NCI-H2029 treated with DMSO at 0.1 percent for 48 hours (cell line): Measurements from ENCODE around the gene LRRC27.
"Not testable (repeated sequence)": the region's sequence is repeated elsewhere in the genome, so short reads cannot be mapped to it uniquely, and the experiment has no call there.

Source experiments
- DNase-seq: peaks from one replicate; lab custom pipeline; 2025; lab: John Stamatoyannopoulos, UW

Gene LRRC27

DNA sequence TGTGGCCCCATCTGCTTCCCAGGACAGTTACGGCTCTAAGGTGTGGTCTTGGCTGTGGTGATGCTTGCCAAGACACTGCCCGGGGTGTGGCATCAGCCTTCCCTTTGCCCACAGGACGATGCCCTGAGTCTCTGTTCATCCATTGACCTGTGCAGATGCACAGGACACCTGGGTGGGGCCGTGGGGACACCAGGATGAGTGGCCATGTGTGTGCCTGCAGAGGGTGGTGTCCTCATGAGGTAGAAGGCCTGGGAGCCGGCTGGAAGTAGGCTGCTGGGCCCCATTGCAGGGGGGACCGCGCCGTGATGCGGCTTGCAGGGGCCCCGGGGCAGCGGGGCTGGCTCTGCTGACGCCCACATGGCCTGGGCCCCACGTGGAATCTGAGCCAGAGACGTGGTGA, 42.6 kb downstream of the LRRC27 start:
- DNase-seq: no peak

DNA sequence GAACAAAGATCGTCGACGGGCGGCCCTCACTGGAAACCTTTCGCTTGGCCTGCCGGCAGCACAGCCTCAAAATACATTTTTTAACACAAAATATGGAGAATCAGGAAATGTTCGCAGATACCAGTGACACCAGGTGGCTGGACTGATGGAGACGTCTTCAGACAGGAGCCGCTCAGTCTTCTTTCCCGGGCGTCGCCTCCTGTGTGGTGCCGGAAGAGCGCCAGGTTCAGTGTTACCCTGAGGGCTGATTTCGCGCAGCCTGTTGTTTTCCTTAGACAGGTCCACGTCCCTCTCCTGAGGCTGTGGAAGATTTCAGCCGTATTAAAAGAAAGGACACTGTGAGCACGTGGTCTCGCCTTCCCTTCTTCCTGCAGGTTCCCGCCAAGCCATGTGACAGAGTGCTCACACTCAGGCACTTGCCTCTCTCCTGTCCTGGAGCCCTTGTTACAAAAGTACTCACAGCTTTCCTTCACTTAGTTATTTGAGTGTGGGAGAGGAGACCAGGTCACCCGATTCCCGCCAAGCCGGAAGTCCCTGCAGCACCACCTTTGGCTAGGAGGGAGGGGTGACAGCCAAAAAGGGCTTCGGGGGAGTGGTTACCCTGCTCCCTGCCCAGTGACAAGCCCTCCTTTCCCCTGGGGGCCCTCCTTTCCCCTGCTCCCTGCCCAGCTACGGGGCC, 43.3 kb downstream of the LRRC27 start:
- DNase-seq: no peak

DNA sequence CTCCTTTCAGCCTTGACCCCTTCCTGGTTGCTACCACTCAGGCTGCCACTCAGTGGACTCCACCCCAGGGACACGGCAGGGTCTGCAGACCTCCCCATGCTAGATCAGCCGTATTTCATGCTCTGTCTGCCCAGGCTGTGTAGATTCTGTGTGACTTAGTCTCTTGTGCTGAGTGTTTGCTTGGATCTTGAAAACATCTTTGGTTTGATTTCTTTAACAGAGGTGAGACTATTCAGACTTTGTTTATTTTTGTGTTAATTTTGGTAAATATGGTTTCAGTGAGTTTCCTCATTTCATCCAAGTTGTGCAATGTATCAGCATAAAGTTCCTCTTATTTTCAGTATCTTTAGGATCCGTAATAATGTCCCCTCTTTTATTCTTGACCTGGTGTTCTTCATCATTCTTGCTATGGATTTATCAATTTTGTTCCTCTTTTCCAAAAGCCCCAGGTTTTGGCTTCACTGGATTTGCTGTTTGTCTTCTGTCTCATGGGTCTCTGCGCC, 43.9 kb downstream of the LRRC27 start:
- no peak for DNase-seq

DNA sequence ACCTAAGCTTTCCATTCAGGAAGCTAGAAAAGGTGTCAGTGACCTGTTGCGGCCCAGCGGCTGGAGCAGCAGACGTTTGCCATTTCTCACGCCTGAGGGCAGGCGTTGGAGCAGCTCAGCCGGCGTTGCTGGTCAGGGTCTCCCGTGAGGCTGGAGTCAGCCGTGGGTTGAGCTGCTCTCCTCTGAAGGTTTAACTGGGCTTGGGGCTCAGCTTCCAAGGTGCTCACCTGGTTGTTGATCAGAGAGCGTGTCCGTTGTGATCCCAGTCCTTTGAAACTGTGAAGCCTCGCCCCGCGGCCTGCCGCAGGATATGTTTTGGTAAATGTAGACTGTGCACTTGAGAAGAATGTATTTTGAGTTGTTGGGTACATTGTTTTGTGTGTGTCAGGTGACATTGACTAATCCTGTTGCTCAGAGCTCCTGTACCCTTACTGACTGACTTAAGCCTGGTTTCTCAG, 44.4 kb downstream of the LRRC27 start:
- DNase-seq: no peak

DNA sequence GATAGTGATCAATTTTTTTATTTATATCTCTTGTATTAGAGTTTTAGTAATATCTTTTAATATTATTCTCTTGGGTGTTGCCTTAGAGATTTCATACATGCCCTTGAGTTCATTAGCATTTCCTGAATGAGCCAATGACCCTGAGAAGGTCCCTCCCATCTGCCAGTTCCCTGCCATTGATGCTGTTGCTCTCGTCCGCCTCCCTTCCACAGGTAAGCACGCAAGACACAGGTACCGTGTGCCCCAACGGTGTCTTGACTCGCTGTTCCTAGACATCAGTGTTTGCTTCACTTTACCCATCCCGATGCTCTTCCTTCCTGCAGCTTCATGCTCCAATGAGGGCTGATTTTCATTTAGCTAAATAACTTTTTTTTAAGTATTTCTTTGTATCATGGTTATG, 45.3 kb downstream of the LRRC27 start:
- no peak for DNase-seq

DNA sequence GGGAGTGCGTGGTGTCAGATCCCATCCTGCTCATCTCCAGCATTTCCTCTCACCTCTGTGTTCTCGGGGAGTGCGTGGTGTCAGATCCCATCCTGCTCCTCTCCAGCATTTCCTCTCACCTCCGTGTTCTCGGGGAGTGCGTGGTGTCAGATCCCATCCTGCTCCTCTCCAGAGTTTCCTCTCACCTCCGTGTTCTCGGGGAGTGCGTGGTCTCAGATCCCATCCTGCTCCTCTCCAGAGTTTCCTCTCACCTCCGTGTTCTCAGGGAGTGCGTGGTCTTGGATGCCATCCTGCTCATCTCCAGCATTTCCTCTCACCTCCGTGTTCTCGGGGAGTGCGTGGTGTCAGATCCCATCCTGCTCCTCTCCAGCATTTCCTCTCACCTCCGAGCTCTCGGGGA, 47.0 kb downstream of the LRRC27 start:
- not testable (repeated sequence) for DNase-seq

DNA sequence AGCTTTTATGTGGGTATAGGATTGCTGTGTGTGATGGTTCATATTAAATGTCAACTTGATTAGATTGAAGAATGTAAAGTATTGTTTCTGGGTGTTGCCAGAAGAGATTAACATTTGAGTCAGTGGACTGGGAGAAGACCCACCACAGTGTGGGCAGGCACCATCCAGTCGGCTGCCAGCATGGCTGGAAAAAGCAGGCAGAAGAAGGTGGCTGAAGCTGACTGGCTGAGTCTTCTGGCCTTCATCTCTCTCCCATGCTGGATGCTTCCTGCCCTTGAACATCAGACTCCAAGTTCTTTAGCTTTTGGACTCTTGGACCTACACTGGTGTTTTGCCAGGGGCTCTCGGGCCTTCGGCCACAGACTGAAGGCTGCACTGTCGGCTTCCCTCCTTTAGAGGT, 49.0 kb downstream of the LRRC27 start:
- not testable (repeated sequence) for DNase-seq

DNA sequence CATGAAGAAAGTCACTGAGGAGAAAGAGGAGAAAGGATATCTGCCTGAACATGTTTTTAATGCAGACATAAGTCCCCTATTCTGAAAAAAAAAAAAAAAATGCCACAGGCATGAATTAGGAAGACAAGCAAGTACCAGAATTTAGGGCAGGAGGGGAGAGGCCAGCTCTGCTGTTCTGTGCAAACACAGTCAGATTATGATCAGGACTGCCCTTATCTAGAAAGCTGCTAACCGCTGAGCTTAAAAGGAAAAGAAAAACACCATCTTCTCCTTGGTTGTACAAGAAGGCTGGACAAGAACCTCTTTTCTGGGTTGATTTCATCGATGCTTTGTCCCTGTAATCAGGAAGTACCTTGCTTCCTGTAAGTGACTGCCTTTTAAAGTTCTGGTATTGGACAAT, 49.7 kb downstream of the LRRC27 start:
- DNase-seq: no peak

DNA sequence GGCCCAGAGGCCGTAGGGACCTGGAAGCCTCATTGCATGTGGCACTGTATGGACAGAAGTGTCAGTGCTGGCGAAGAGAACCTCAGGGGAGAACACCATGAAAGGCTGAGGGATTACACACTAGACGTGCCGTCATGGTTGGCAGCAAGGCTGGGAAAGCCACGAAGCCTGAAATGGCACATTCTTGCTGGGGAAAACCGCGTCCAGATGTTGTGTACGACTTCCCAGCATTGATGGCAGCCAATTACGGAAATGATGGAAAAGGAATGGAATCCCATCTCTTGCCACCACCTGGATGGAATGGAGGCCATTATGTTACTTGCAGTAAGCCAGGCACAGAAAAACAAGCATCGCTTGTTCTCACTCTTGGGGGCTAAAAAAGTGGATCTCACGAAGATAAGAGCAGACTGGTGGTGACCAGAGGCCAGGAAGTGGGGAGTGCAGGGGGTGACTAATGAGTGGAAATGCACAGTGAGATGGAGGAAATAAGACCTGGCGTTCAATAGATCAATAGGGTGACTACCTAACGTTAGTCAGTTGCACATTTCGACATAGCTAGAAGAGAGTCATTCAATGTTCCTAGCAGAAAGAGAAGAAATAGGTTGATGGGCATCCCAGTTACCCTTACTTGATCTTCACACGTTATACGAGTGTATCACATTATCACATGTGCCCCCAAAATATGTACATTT, 50.4 kb downstream of the LRRC27 start:
- no peak for DNase-seq

DNA sequence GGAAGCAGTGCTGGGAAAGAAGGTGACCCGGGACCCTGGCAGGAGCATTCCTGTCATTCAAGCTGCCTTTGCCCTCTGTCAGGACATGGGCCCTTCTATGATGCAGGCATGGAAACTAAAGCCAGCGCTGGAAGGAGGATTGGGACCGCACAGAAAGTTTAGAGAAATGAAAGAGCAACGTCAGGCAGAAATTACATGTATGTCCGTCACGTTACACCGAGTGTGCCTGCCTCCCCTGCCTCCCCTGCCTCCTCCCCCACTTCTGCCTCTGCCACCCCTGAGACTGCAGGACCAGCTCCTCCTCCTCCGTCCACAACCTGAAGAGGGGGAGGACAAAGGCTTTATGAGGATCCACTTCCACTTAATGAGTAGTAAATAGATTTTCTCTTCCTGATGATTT, 51.1 kb downstream of the LRRC27 start:
- no peak for DNase-seq

DNA sequence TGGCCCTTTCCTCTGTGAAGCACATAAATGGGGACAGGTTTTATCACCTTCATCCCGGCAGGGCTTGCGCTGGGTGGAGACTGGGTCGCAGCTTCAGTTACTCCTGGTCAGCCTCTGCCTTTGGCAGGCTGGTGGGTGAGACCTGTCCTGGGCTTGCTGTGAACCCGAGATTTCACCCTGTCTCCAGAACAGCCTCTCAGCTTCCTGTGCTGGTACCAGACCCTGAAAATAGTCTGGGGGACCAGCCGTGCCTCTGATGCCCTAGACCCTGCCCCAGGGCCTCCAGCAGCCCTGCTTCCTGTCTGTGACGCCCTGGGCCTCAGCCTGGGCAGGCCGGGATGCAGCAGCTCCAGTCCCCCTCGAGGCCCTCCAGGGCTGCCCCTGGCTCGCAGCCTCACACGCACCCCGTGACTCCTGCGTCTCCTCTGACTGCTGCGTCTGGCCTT, 51.8 kb downstream of the LRRC27 start:
- no peak for DNase-seq

DNA sequence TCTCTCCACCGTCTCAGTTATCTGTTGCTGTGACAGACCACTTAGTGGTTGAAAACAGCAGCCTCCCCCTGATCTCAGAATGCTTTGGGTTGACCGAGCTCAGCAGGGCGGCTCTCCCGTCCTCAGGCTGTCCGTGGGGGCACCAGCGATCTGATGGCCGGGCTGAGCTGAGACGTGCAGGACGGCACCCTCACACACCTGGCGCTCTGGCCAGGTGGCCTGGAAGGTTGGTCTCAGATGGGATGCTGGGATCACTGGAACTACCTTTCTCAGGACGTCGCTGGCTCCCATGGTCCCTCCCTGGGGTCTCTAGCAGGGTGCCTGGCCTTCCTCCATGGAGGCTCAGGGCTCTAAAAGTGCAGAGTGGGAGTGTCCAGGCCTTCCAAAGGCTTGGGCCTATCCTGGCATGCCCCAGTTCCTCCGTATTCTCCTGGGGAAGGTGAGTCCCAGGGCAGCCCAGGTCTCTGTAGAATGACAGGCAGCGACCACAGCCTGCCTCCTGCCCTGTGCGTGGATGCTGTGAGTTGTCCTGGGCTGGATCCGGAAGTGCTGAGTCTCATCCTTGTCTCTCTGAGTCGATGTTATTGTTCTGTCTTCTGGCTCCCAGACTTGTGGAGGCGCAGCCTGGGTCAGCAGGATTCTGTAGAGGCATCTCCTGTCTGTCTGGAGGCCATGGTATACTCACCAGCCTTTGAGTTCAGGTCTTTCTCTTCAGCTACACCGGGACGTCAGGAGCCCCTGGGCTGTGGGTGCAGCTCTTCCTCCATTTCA, 52.8 kb downstream of the LRRC27 start:
- DNase-seq: no peak

DNA sequence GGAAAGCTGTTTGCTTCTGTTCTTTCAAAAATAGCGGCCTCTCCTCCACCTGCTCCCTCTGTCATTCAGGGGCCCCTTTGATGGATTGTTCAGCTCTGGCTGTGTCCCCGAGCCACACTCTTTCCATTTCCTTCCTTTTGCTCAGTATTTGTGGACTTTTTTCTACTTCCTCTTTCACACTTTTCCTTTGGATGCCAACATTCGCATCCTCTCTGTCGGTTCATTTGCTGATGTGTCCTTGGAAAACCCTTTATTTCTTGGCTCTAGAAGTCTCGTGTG, 53.3 kb downstream of the LRRC27 start:
- no peak for DNase-seq

DNA sequence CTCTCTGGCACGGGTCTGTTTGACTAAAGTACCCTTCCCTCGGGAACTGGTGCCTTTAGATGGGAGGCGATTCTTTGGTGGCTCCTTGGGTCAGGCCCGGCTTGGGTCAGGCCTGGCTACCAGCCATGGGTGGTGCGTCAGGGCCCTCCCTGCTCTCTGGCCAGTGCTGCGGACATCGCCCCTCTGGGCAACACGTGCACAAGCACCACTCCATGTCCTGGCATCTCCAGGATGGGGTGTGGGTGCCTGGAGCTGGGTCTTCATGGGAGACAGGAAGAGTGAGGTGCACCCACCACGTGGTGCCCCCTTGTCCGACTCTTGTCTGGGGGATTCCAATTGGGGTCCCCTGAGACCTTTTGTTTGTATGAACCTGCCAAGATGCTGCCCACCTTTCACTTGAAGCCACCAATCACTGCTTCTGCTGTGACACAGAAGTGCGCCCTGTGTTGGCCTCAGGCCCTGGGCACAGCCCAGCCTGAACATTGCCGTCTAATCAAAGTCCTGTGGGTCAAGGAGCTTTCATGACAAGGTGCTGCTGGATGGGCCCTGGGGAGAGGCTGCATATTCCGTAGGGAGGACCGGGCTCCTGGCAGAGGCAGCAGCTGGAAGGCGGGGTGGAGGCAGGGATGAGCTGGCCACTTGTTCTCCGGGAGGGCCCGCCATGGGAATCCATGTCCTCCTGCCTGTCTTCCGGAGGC, 53.9 kb downstream of the LRRC27 start:
- no peak for DNase-seq

DNA sequence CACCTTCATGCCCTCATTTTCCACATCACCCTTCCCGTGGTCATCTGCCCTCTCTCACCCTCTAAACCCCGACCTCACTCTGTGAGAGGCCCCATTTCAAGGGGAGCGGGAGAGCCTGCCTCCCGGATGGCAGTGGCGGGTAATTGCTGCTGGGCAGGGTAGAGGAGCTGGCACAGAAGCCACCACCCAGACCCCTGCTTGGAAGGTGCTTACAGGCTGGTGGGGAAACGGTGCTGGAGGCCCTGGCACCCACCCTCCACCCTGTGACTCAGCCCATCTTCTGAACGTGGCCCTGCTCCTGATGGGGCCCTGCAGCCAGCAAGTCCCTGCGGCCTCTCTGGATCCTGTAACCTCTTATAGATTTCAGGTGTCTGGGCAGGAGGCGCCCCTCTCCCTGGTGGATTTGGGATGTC, 54.4 kb downstream of the LRRC27 start:
- DNase-seq: no peak

DNA sequence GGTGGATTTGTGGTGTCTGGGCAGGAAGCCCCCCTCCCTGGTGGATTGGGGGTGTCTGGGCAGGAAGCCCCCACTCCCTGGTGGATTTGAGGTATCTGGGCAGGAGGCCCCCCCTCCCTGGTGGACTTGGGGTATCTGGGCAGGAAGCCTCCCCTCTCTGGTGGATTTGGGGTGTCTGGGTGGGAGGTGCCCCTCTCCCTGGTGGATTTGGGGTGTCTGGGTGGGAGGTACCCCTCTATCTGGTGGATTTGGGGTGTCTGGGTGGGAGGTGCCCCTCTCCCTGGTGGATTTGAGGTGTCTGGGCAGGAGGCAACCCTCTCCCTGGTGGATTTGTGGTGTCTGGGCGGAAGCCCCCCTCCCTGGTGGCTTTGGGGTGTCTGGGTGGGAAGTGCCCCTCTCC, 54.9 kb downstream of the LRRC27 start:
- DNase-seq: not testable (repeated sequence)

DNA sequence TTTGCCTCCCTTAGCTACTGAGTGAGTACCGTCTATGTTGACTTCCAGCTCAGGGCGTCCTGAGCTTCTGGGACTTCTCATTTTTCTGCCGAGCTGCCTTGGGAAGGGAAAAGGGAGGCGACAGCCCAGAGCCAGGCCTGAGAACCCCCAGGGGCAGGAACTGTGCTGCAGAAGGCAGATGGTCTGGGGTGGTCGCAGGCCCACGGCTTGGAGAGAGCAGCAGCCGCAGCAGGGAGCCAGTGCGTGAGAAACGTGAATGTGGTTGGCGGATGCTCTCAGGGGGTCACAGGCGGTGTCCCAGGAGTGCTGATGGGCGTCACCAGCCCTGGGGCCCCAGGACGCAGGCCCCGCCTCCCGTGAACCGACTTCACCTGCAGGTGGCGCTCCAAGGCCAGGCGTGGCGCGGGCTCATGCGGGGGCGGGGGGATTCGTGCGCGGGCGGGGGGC, 55.8 kb downstream of the LRRC27 start:
- DNase-seq: no peak

DNA sequence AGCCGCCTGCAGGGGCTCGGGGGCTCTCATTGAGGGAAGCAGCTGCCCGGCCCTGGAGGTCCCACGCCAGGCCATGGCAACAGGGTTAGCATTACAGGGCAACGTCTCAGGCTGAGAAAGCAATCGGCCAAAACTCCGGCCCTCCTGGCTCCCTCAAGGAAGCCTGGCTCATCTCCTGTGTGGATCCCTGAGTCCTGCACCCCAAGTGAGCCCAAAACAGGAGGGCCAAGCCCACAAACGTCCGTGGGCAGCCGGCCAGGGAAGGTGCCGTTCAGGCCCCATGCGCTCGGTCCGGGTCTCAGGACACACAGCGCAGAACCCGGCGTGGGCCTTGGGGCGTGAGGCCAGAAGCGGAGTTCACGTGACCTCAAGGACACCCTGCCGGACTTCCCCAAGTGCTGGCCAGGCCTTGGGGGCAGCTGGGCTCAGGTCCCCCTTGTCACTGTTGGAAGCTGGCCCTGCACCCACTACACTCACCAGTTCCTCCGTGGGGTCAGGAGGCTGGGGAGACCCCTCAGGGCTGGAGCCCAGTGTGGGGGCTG, 57.0 kb downstream of the LRRC27 start:
- DNase-seq: no peak

DNA sequence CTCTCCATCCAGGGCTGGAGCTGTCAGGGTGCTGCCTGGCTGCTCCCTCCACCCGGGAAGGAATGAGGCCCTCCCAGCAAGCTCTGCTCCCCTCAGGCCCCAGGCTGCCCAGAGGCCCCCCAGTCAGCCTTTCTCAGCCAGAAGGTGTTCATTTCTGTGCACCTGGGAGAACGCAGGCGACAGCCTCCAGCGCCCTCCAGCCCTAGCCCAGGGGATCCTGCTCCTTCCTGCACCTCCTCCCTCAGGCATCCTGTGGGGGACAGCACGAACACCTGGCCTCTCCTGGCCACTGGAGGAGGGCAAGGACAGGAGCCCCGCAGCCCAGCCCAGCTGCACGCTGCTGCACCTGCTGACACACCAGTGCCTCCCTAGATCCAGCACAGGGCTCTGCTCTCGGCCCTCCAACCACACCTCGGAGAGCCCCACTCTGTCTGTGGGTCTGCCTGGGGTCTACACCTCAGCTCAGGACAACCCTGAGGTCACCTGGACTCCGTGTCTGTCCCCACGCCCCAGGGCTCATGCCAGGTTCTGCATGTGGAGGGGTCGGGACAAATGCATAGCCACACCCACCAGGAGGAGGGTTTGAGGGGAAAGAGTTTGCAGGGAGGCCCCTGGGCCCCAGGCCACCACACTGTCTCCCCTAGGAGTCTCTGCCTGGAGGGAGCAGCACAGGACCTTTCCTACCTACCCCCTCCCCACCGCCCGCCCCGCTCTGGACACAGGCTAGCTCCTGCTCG, 57.6 kb downstream of the LRRC27 start:
- DNase-seq: no peak

DNA sequence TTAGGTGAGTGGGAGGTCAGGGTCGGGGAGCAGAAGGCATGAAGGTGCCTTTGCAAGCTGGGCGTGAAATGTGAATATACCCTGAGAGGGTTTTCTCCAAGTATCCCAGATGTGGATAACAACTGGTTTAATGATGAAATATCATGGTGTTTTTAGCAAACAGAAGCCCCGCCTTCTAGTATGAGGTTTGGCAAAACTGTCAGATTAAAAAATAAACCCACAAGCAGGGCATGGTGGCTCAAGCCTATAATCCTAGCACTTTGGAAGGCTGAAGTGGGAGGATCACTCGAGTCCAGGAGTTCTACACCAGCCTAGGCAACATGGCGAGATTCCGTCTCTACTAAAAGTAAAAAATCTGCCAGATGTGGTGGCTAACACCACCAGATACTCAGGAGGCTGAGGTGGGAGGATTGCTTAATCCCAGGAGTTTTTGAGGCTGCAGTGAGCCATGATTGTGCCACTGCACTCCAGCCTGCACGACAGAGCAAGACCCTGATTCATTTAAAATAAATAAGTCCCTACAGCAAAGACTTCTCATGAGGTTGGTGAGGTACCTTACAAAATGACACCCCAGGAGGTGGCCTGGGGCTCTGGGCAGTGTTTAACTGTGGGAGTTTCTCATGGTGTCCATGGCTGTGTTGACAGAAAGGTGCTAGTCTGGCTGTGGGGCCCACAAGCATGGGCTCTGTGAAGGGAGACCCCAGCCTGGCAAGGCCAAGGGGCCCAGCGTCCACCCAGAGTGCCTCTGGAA, 58.4 kb downstream of the LRRC27 start:
- DNase-seq: no peak
